WTC11 (cell line): ENCODE data around the gene THSD7B. TPM values are rescaled to one million over a fixed set of nuclear protein-coding genes. Genes with fewer than 3 reads are reported as not detected.

Source experiments
- ATAC-seq: fragments of 200-7000 bp; cut with Tn5 transposase; 2 replicates; pipeline ENCODE4 v1.10.0; 2021; ENCODE audit warnings: mild to moderate bottlenecking, moderate library complexity
- CTCF ChIA-PET: fragments of 300-600 bp; sonication (Branson Sonifier 250); formaldehyde crosslinking; loops from one replicate; lab custom pipeline; 2021; ENCODE audit warnings: antibody characterized with exemption; lab: Charles Lee
- POLR2A ChIA-PET: fragments of 350-600 bp; sonication (Branson Sonifier 250); formaldehyde crosslinking; loops from one replicate; lab custom pipeline; 2021; ENCODE audit warnings: antibody characterized with exemption; lab: Charles Lee
- DNase-seq: peaks from one replicate; pipeline ENCODE4 v3.0.0; 2021; ENCODE audit warnings: low spot score
- H3K27ac Mint-ChIP-seq: 2 replicates; pipeline ENCODE4 v1.8.0; 2021; ENCODE audit warnings: mixed read lengths
- H3K27me3 Mint-ChIP-seq: 2 replicates; pipeline ENCODE4 v1.8.0; 2021; ENCODE audit warnings: low read depth, mild to moderate bottlenecking, moderate library complexity, mixed read lengths
- H3K36me3 Mint-ChIP-seq: 2 replicates; pipeline ENCODE4 v1.8.0; 2021; ENCODE audit warnings: mixed read lengths
- H3K4me1 Mint-ChIP-seq: 2 replicates; pipeline ENCODE4 v1.8.0; 2022; ENCODE audit warnings: mixed read lengths
- H3K4me3 Mint-ChIP-seq: 2 replicates; pipeline ENCODE4 v1.8.0; 2021; ENCODE audit warnings: mild to moderate bottlenecking, moderate library complexity, mixed read lengths
- H3K9me3 Mint-ChIP-seq: 2 replicates; pipeline ENCODE4 v1.8.0; 2021; ENCODE audit warnings: mixed read lengths
- EMX1 ChIP-seq: fragments of 250-450 bp; sonication (Bioruptor Pico); IDR thresholded peaks from 2 replicates; pipeline ENCODE4 v1.8.0; 2021; ENCODE audit warnings: mild to moderate bottlenecking
- MXD4 ChIP-seq: fragments of 250-450 bp; sonication (Bioruptor Pico); IDR thresholded peaks from 2 replicates; pipeline ENCODE4 v1.8.0; 2021; ENCODE audit warnings: mild to moderate bottlenecking, moderate library complexity, borderline replicate concordance
- SMAD3 ChIP-seq: sonication (generic); formaldehyde crosslinking; IDR thresholded peaks from 2 replicates; pipeline ENCODE4 v1.8.0; 2022; ENCODE audit warnings: missing genetic modification reagents, mild to moderate bottlenecking, borderline replicate concordance
- total RNA-seq: library from RNA; stranded (reverse); gene quantifications from 3 replicates; pipeline ENCODE4 v1.2.3, GENCODE V29; 2021
- TF ChIP-seq, protein P1 (sequence below): sonication (generic); formaldehyde crosslinking; IDR thresholded peaks from 2 replicates; pipeline ENCODE4 v1.8.1; 2022; ENCODE audit warnings: mild to moderate bottlenecking, missing genetic modification reagents, moderate library complexity, borderline replicate concordance
- TF ChIP-seq, protein P2 (sequence below): fragments of 250-450 bp; sonication (Bioruptor Pico); IDR thresholded peaks from 2 replicates; pipeline ENCODE4 v1.9.0; 2021; ENCODE audit warnings: mild to moderate bottlenecking, borderline replicate concordance
- TF ChIP-seq, protein P3 (sequence below): fragments of 250-450 bp; sonication (Bioruptor Pico); IDR thresholded peaks from 2 replicates; pipeline ENCODE4 v2.1.2; 2022; ENCODE audit warnings: mild to moderate bottlenecking, moderate library complexity
- TF ChIP-seq, protein P4 (sequence below): sonication (generic); formaldehyde crosslinking; IDR thresholded peaks from 2 replicates; pipeline ENCODE4 v1.8.0; 2022; ENCODE audit warnings: mild to moderate bottlenecking, missing genetic modification reagents
- TF ChIP-seq, protein P5 (sequence below): sonication (generic); formaldehyde crosslinking; IDR thresholded peaks from 2 replicates; pipeline ENCODE4 v1.8.0; 2022; ENCODE audit warnings: mild to moderate bottlenecking, missing genetic modification reagents
- TF ChIP-seq, protein P6 (sequence below): sonication (generic); formaldehyde crosslinking; IDR thresholded peaks from 2 replicates; pipeline ENCODE4 v1.8.1; 2023; ENCODE audit warnings: mild to moderate bottlenecking, missing genetic modification reagents, moderate library complexity
- TF ChIP-seq, protein P7 (sequence below): sonication (generic); formaldehyde crosslinking; IDR thresholded peaks from 2 replicates; pipeline ENCODE4 v1.8.0; 2022; ENCODE audit warnings: mild to moderate bottlenecking, missing genetic modification reagents
- TF ChIP-seq, protein P8 (sequence below): sonication (generic); formaldehyde crosslinking; IDR thresholded peaks from 2 replicates; pipeline ENCODE4 v1.8.1; 2023; ENCODE audit warnings: mild to moderate bottlenecking, missing genetic modification reagents
- TF ChIP-seq, protein P9 (sequence below): fragments of 250-450 bp; sonication (Bioruptor Pico); IDR thresholded peaks from 2 replicates; pipeline ENCODE4 v1.9.0; 2021; ENCODE audit warnings: mild to moderate bottlenecking
- TF ChIP-seq, protein P10 (sequence below): sonication (generic); formaldehyde crosslinking; IDR thresholded peaks from 2 replicates; pipeline ENCODE4 v1.8.1; 2023; ENCODE audit warnings: mild to moderate bottlenecking, missing genetic modification reagents

The THSD7B gene
- total RNA-seq, 1 experiment from 2014 or later: 2.9 TPM

DNA sequence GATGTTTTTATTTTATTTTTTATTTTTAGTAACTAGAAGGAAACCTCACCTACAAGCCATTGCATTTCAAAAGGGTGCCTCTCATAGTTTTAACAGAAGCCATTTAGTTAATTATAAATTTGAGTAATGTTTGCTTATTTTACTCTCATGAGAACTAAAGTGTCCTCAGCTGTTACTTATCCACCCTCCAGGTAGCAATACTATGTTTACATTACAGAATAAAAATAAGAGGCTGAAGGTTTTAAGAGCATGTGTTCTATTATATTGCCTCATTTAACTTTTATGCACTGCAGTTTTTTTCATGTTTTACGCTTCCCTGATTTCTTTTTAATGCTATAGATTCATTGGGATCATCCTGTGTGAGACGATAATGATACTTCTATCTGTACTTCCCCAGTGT is 235.5 kb downstream of the THSD7B start (continued):
- TF ChIP-seq, protein P1, sequence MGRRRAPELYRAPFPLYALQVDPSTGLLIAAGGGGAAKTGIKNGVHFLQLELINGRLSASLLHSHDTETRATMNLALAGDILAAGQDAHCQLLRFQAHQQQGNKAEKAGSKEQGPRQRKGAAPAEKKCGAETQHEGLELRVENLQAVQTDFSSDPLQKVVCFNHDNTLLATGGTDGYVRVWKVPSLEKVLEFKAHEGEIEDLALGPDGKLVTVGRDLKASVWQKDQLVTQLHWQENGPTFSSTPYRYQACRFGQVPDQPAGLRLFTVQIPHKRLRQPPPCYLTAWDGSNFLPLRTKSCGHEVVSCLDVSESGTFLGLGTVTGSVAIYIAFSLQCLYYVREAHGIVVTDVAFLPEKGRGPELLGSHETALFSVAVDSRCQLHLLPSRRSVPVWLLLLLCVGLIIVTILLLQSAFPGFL: no peak
- TF ChIP-seq, protein P2, sequence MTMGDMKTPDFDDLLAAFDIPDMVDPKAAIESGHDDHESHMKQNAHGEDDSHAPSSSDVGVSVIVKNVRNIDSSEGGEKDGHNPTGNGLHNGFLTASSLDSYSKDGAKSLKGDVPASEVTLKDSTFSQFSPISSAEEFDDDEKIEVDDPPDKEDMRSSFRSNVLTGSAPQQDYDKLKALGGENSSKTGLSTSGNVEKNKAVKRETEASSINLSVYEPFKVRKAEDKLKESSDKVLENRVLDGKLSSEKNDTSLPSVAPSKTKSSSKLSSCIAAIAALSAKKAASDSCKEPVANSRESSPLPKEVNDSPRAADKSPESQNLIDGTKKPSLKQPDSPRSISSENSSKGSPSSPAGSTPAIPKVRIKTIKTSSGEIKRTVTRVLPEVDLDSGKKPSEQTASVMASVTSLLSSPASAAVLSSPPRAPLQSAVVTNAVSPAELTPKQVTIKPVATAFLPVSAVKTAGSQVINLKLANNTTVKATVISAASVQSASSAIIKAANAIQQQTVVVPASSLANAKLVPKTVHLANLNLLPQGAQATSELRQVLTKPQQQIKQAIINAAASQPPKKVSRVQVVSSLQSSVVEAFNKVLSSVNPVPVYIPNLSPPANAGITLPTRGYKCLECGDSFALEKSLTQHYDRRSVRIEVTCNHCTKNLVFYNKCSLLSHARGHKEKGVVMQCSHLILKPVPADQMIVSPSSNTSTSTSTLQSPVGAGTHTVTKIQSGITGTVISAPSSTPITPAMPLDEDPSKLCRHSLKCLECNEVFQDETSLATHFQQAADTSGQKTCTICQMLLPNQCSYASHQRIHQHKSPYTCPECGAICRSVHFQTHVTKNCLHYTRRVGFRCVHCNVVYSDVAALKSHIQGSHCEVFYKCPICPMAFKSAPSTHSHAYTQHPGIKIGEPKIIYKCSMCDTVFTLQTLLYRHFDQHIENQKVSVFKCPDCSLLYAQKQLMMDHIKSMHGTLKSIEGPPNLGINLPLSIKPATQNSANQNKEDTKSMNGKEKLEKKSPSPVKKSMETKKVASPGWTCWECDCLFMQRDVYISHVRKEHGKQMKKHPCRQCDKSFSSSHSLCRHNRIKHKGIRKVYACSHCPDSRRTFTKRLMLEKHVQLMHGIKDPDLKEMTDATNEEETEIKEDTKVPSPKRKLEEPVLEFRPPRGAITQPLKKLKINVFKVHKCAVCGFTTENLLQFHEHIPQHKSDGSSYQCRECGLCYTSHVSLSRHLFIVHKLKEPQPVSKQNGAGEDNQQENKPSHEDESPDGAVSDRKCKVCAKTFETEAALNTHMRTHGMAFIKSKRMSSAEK (CRISPR knock-in tag): no peak
- TF ChIP-seq, protein P3, sequence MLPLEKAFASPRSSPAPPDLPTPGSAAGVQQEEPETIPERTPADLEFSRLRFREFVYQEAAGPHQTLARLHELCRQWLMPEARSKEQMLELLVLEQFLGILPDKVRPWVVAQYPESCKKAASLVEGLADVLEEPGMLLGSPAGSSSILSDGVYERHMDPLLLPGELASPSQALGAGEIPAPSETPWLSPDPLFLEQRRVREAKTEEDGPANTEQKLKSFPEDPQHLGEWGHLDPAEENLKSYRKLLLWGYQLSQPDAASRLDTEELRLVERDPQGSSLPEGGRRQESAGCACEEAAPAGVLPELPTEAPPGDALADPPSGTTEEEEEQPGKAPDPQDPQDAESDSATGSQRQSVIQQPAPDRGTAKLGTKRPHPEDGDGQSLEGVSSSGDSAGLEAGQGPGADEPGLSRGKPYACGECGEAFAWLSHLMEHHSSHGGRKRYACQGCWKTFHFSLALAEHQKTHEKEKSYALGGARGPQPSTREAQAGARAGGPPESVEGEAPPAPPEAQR (CRISPR knock-in tag): no peak

DNA sequence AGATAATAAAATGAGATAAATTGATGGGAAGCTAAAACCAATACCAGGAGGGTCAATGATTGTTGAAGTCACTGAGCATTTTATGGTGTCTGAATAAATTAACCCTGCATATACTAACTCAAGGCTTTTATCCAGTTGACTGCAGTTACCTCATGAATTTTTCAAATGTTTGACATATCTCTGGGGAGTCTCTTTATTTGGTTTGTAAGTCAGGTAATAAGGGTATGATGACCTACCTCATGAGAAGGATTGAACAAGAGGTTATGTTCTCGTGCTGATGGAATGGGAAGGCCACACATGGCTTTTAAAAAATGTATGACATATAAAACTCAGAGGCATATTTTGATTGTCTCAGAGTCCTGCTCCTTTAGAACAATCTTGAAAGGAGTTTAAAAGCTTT is 237.6 kb downstream of the THSD7B start:
- ChIA-PET POLR2A (no interaction called here), CTCF (no interaction called here)
- H3K36me3 Mint-ChIP-seq: no peaks in the 10 kb centered on the region
- no peak overlapping the region for H3K27ac Mint-ChIP-seq
- no peak overlapping the region for H3K4me3 Mint-ChIP-seq
- DNase-seq: no peak
- no peaks in the 10 kb centered on the region for H3K27me3 Mint-ChIP-seq
- H3K9me3 Mint-ChIP-seq: no peaks in the 10 kb centered on the region
- no peaks in the 10 kb centered on the region for H3K4me1 Mint-ChIP-seq
- no peak for ATAC-seq
- TF ChIP-seq, protein P4, sequence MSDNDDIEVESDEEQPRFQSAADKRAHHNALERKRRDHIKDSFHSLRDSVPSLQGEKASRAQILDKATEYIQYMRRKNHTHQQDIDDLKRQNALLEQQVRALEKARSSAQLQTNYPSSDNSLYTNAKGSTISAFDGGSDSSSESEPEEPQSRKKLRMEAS: no peak
- TF ChIP-seq, protein P5, sequence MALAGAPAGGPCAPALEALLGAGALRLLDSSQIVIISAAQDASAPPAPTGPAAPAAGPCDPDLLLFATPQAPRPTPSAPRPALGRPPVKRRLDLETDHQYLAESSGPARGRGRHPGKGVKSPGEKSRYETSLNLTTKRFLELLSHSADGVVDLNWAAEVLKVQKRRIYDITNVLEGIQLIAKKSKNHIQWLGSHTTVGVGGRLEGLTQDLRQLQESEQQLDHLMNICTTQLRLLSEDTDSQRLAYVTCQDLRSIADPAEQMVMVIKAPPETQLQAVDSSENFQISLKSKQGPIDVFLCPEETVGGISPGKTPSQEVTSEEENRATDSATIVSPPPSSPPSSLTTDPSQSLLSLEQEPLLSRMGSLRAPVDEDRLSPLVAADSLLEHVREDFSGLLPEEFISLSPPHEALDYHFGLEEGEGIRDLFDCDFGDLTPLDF: no peak
- TF ChIP-seq, protein P6, sequence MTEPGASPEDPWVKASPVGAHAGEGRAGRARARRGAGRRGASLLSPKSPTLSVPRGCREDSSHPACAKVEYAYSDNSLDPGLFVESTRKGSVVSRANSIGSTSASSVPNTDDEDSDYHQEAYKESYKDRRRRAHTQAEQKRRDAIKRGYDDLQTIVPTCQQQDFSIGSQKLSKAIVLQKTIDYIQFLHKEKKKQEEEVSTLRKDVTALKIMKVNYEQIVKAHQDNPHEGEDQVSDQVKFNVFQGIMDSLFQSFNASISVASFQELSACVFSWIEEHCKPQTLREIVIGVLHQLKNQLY (CRISPR knock-in tag): no peak
- TF ChIP-seq, protein P2 (CRISPR knock-in tag): no peak
- TF ChIP-seq, protein P7, sequence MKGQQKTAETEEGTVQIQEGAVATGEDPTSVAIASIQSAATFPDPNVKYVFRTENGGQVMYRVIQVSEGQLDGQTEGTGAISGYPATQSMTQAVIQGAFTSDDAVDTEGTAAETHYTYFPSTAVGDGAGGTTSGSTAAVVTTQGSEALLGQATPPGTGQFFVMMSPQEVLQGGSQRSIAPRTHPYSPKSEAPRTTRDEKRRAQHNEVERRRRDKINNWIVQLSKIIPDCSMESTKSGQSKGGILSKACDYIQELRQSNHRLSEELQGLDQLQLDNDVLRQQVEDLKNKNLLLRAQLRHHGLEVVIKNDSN (CRISPR knock-in tag): no peak
- TF ChIP-seq MXD4 (CRISPR knock-in tag) (no peak), EMX1 (CRISPR knock-in tag) (no peak), SMAD3 (CRISPR knock-in tag) (no peak)
- TF ChIP-seq, protein P8, sequence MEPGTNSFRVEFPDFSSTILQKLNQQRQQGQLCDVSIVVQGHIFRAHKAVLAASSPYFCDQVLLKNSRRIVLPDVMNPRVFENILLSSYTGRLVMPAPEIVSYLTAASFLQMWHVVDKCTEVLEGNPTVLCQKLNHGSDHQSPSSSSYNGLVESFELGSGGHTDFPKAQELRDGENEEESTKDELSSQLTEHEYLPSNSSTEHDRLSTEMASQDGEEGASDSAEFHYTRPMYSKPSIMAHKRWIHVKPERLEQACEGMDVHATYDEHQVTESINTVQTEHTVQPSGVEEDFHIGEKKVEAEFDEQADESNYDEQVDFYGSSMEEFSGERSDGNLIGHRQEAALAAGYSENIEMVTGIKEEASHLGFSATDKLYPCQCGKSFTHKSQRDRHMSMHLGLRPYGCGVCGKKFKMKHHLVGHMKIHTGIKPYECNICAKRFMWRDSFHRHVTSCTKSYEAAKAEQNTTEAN (CRISPR knock-in tag): no peak
- TF ChIP-seq, protein P9, sequence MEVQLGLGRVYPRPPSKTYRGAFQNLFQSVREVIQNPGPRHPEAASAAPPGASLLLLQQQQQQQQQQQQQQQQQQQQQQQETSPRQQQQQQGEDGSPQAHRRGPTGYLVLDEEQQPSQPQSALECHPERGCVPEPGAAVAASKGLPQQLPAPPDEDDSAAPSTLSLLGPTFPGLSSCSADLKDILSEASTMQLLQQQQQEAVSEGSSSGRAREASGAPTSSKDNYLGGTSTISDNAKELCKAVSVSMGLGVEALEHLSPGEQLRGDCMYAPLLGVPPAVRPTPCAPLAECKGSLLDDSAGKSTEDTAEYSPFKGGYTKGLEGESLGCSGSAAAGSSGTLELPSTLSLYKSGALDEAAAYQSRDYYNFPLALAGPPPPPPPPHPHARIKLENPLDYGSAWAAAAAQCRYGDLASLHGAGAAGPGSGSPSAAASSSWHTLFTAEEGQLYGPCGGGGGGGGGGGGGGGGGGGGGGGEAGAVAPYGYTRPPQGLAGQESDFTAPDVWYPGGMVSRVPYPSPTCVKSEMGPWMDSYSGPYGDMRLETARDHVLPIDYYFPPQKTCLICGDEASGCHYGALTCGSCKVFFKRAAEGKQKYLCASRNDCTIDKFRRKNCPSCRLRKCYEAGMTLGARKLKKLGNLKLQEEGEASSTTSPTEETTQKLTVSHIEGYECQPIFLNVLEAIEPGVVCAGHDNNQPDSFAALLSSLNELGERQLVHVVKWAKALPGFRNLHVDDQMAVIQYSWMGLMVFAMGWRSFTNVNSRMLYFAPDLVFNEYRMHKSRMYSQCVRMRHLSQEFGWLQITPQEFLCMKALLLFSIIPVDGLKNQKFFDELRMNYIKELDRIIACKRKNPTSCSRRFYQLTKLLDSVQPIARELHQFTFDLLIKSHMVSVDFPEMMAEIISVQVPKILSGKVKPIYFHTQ: no peak
- TF ChIP-seq, protein P10, sequence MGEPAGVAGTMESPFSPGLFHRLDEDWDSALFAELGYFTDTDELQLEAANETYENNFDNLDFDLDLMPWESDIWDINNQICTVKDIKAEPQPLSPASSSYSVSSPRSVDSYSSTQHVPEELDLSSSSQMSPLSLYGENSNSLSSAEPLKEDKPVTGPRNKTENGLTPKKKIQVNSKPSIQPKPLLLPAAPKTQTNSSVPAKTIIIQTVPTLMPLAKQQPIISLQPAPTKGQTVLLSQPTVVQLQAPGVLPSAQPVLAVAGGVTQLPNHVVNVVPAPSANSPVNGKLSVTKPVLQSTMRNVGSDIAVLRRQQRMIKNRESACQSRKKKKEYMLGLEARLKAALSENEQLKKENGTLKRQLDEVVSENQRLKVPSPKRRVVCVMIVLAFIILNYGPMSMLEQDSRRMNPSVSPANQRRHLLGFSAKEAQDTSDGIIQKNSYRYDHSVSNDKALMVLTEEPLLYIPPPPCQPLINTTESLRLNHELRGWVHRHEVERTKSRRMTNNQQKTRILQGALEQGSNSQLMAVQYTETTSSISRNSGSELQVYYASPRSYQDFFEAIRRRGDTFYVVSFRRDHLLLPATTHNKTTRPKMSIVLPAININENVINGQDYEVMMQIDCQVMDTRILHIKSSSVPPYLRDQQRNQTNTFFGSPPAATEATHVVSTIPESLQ (CRISPR knock-in tag): no peak
